RWPE2 (cell line): ENCODE measurements around the gene PROK1.

Source experiments
- ATAC-seq: fragments of 200-7000 bp; cut with Tn5 transposase; 3 replicates; pipeline ENCODE4 v1.9.1; 2021; ENCODE audit warnings: low read depth
- DNase-seq: peaks from one replicate; pipeline ENCODE4 v3.0.0-alpha.2; 2020; ENCODE audit warnings: low spot score
- H3K27ac ChIP-seq: fragments of 450-650 bp; 2 replicates; pipeline ENCODE4 v1.5.1; 2017; ENCODE audit warnings: mild to moderate bottlenecking; ENCODE audit not compliant: poor library complexity, severe bottlenecking
- H3K27me3 ChIP-seq: fragments of 250-450 bp; sonication (Bioruptor Pico); 2 replicates; pipeline ENCODE4 v1.5.1; 2021; ENCODE audit warnings: mild to moderate bottlenecking, moderate library complexity; ENCODE audit not compliant: insufficient read depth, poor library complexity, severe bottlenecking
- H3K36me3 ChIP-seq: fragments of 250-450 bp; sonication (Bioruptor Pico); 2 replicates; pipeline ENCODE4 v1.5.1; 2020; ENCODE audit warnings: low read depth, mild to moderate bottlenecking, moderate library complexity
- H3K4me1 ChIP-seq: fragments of 250-450 bp; sonication (Bioruptor Pico); 2 replicates; pipeline ENCODE4 v1.5.1; 2021; ENCODE audit warnings: mild to moderate bottlenecking, moderate library complexity; ENCODE audit not compliant: insufficient read depth, poor library complexity, severe bottlenecking
- H3K4me3 ChIP-seq: fragments of 250-450 bp; sonication (Bioruptor Pico); 2 replicates; pipeline ENCODE4 v1.5.1; 2021; ENCODE audit warnings: mild to moderate bottlenecking, moderate library complexity; ENCODE audit not compliant: severe bottlenecking
- H3K9me3 ChIP-seq: fragments of 250-450 bp; sonication (Bioruptor Pico); 2 replicates; pipeline ENCODE4 v1.5.1; 2021; ENCODE audit warnings: mild to moderate bottlenecking, moderate library complexity; ENCODE audit not compliant: severe bottlenecking
- TF ChIP-seq, protein P1 (sequence below): fragments of 450-650 bp; IDR thresholded peaks from one replicate; pipeline ENCODE4 v1.5.1; 2017; ENCODE audit warnings: mild to moderate bottlenecking, moderate library complexity; ENCODE audit not compliant: poor library complexity, severe bottlenecking

The PROK1 gene

GRCh38 chr1:110425612-110426152 is 25.3 kb upstream of the PROK1 start:
- ATAC-seq, result no peak
- Histone ChIP-seq H3K4me3 (no peak overlapping the region), H3K9me3 (no peaks in the 10 kb centered on the region), H3K4me1 (no peaks in the 10 kb centered on the region), H3K27ac (no peak overlapping the region), H3K36me3 (no peaks in the 10 kb centered on the region), H3K27me3 (no peaks in the 10 kb centered on the region)
- DNase-seq, result no peak
- TF ChIP-seq, protein P1, sequence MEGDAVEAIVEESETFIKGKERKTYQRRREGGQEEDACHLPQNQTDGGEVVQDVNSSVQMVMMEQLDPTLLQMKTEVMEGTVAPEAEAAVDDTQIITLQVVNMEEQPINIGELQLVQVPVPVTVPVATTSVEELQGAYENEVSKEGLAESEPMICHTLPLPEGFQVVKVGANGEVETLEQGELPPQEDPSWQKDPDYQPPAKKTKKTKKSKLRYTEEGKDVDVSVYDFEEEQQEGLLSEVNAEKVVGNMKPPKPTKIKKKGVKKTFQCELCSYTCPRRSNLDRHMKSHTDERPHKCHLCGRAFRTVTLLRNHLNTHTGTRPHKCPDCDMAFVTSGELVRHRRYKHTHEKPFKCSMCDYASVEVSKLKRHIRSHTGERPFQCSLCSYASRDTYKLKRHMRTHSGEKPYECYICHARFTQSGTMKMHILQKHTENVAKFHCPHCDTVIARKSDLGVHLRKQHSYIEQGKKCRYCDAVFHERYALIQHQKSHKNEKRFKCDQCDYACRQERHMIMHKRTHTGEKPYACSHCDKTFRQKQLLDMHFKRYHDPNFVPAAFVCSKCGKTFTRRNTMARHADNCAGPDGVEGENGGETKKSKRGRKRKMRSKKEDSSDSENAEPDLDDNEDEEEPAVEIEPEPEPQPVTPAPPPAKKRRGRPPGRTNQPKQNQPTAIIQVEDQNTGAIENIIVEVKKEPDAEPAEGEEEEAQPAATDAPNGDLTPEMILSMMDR, result no peak

DNA sequence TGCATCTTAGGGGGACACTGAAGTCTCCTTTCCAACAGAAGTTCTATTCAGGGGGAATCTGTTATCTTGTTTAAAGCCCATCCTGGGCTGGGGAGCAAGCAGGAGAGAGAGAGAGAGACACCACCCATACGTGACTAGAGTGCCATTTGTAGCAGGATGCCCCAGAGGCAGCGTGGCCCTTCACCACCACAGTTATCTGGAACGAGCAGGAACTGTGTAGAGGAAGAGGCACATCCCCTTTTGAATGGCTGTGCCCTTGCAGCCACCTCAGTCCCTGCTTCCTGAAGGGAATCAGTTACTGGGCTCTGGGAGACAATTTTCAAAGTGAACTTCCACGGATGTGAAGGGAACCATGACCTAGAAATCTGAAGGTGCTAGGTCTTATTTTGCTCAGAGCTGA is 24.1 kb upstream of the PROK1 start:
- ATAC-seq (no peak), DNase-seq (no peak)
- Histone ChIP-seq H3K9me3 (no peaks in the 10 kb centered on the region), H3K27me3 (no peaks in the 10 kb centered on the region), H3K4me3 (no peak overlapping the region), H3K4me1 (no peaks in the 10 kb centered on the region), H3K27ac (no peak overlapping the region), H3K36me3 (no peaks in the 10 kb centered on the region)
- TF ChIP-seq, protein P1, result no peak

DNA sequence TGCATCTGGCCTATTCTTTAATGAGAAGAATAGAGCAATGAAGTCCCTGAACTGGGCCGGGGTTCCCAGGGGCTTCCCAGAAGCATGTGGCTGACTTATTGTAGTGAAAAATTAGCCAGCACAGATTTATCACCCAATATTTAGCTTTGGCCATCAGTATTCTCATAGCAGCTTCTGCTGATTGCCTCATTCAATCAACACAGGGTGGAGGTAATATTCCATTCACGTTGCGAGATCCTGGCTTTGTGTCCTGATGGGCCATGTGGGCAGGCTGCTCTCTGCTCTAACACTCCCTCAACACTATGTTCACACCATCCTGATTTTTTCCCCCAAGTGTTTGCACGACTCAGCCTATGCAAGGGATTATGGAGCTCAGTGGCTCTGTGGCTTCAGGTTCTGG is 22.0 kb upstream of the PROK1 start:
- Histone ChIP-seq H3K27ac (no peak overlapping the region), H3K4me1 (no peaks in the 10 kb centered on the region), H3K27me3 (no peaks in the 10 kb centered on the region), H3K9me3 (no peaks in the 10 kb centered on the region), H3K36me3 (no peaks in the 10 kb centered on the region), H3K4me3 (no peak overlapping the region)
- ATAC-seq, result no peak
- no peak for DNase-seq
- TF ChIP-seq, protein P1, result no peak

DNA sequence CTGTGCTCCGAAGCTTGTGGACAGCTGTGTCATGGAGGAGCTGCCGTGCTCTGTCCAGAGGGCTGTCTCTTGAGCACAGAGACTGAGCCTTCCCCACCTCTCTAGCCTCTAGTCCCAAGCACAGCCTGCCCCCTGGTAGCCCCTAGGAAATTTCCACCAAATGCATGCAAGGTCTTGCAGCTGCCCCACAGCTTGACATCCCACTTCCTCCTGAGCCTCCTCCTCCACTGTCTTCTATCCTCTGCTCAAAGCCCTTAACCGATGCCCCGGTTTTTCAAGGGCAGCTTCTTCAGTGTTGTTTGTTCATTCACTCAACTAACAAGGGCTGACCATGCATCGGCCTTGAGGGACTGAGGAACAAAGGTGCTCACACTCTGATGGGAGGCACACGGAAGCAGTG is 20.6 kb upstream of the PROK1 start:
- no peak overlapping the region for H3K27ac ChIP-seq
- H3K9me3 ChIP-seq, result no peaks in the 10 kb centered on the region
- no peak for ATAC-seq
- H3K4me3 ChIP-seq, result no peak overlapping the region
- H3K27me3 ChIP-seq, result no peaks in the 10 kb centered on the region
- H3K4me1 ChIP-seq, result no peaks in the 10 kb centered on the region
- TF ChIP-seq, protein P1, result no peak
- no peak for DNase-seq
- no peaks in the 10 kb centered on the region for H3K36me3 ChIP-seq

DNA sequence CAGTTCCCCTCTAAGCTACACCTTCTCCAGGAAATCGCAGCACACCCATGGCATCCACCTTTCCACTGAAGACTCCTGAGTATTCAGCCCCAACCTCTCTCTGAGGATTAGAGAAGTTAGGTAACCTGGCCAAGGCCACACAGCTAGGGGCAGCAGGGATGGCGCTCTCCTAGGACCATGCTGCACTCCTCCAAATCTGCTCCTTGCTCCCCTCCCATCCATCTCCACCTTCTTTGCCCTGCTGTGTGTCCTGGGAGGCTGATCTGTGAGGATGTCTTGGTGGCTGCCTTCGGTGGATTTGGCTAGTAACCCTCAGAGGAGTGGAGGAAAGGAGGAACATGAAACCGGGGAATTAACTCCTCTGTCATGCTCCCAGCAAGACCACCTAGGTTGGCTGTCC is 20.0 kb upstream of the PROK1 start:
- no peak overlapping the region for H3K27ac ChIP-seq
- H3K4me1 ChIP-seq, result no peaks in the 10 kb centered on the region
- ATAC-seq (no peak), DNase-seq (no peak)
- no peaks in the 10 kb centered on the region for H3K36me3 ChIP-seq
- TF ChIP-seq, protein P1, result no peak
- H3K27me3 ChIP-seq, result no peaks in the 10 kb centered on the region
- no peak overlapping the region for H3K4me3 ChIP-seq
- no peaks in the 10 kb centered on the region for H3K9me3 ChIP-seq
